ES-I3 (cell line): ENCODE data around the gene CAV1.

Experiments used
- H3K36me3 ChIP-seq: 2 replicates; pipeline ENCODE4 v1.6.1; 2013; ENCODE audit warnings: mild to moderate bottlenecking, low read length, control low read depth, moderate library complexity; ENCODE audit not compliant: insufficient read depth
- H3K4me1 ChIP-seq: 2 replicates; pipeline ENCODE4 v1.6.1; 2013; ENCODE audit warnings: mild to moderate bottlenecking, control low read depth, low read length; ENCODE audit not compliant: insufficient read depth
- H3K9ac ChIP-seq: 2 replicates; pipeline ENCODE4 v1.6.1; 2013; ENCODE audit warnings: low read depth, mild to moderate bottlenecking, low read length, moderate library complexity
- H3K9me3 ChIP-seq: 2 replicates; pipeline ENCODE4 v1.6.1; 2013; ENCODE audit warnings: mild to moderate bottlenecking, low read length, moderate library complexity; ENCODE audit not compliant: control insufficient read depth, insufficient read depth

Gene CAV1

DNA sequence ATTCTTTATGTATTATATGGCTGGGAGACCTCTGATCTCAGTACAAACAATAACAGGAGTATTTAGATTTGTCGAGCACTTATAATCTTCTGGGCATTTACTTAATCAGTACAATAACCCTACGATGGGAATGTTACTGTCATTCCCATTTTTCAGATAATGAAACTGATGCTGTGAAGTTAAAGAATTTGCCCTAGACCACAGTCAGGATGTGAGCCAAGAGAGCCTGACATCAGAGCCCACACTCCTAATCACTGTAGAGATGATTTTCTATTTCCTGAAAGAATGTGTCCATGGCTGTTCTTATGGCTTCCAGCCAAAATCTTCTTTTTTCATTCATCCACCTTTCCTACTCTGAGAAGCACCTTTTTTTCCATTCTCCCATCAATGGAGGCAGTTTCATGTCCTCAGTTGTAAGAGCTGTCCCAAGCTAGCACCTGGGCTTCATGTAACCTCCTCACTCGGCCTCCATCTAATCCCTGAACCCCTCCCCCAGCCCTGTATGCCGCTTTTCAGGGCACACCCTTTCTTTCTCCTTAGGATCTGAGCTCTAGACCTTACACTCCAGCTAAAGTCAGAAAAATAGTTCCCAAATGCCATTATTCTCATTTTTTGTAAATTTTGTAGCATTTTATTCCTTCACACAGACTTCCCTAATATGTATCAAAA lies 12.2 kb upstream of the CAV1 start:
- H3K4me1 ChIP-seq = peaks cover 29% of the 10 kb centered on the region
- H3K9me3 ChIP-seq = no peaks in the 10 kb centered on the region
- no peaks in the 10 kb centered on the region for H3K36me3 ChIP-seq
- H3K9ac ChIP-seq = no peak overlapping the region

DNA sequence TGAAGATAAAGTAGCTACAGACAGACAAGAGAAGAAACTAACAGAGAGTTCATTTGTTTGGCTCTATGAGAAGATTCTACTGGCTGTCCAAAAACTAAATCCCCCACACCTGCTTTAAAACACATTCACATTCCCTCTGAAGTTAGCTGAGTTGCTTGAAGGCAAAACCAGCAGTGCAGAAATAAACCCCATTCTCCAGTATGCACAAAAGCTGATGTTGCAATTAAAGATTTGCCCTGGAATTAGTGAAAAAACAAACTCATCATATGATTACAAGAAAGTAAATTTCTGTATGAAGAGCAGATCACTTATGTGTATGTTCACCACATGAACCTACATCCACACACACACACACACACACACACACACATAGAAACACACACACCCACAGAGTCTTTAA lies 9.3 kb upstream of the CAV1 start:
- no peak overlapping the region for H3K9ac ChIP-seq
- H3K9me3 ChIP-seq = no peaks in the 10 kb centered on the region
- H3K36me3 ChIP-seq = no peaks in the 10 kb centered on the region
- peaks cover 29% of the 10 kb centered on the region for H3K4me1 ChIP-seq

- Histone ChIP-seq H3K4me1 (peaks cover 35% of the 10 kb centered on the region), H3K36me3 (no peaks in the 10 kb centered on the region), H3K9me3 (no peaks in the 10 kb centered on the region), H3K9ac (no peak overlapping the region)
These were observed 8.5 kb upstream of the CAV1 start for GRCh38 chr7:116516324-116516723.

- Histone ChIP-seq H3K9ac (no peak overlapping the region), H3K4me1 (peaks cover 35% of the 10 kb centered on the region), H3K9me3 (no peaks in the 10 kb centered on the region), H3K36me3 (no peaks in the 10 kb centered on the region)
These were observed 7.2 kb upstream of the CAV1 start for GRCh38 chr7:116517626-116518025.

DNA sequence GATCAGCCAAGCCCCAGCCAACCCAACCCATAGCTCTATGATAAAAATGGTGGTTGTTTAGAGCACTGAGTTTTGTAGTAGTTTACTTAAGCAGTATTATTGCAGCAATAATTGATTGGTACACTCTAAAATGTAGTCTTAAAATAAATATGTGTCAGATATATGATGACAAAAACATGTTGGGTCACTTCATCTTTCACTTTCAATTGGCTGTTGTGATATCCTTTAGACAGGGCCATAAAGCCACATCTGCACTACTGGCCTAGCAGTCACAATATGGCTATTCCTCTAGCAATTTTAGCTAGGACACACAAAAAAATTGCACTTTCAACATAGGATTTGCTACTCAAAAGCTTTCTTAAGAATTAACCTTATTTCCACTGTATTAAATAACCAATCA lies 5.9 kb upstream of the CAV1 start:
- H3K36me3 ChIP-seq = no peaks in the 10 kb centered on the region
- H3K4me1 ChIP-seq = peaks cover 43% of the 10 kb centered on the region
- H3K9ac ChIP-seq = no peak overlapping the region
- H3K9me3 ChIP-seq = no peaks in the 10 kb centered on the region

GRCh38 chr7:116521046-116521664 lies 3.7 kb upstream of the CAV1 start:
- H3K4me1 ChIP-seq = peaks cover 27% of the 10 kb centered on the region
- H3K9ac ChIP-seq = no peak overlapping the region
- H3K9me3 ChIP-seq = no peaks in the 10 kb centered on the region
- no peaks in the 10 kb centered on the region for H3K36me3 ChIP-seq

DNA sequence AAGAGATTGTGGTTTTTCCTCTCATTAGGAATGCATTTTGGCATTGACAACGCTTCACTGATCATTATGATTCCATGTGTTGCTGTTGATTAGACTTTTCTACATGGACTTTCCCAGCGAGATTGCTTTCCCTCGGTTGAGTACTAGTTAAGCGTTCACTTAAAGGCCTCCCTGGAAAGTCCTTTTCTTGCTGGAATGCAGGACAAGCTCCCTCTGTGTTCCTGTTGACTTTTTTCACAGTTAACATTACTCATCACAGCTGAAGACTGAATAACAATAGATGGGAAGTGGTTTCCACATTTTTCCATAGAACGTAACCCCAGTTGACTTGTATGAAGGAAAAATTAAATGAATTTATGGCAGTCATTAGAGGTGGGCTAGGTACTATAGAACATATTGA lies 2.6 kb upstream of the CAV1 start:
- H3K4me1 ChIP-seq = peaks cover 29% of the 10 kb centered on the region
- H3K36me3 ChIP-seq = no peaks in the 10 kb centered on the region
- no peak overlapping the region for H3K9ac ChIP-seq
- H3K9me3 ChIP-seq = no peaks in the 10 kb centered on the region

DNA sequence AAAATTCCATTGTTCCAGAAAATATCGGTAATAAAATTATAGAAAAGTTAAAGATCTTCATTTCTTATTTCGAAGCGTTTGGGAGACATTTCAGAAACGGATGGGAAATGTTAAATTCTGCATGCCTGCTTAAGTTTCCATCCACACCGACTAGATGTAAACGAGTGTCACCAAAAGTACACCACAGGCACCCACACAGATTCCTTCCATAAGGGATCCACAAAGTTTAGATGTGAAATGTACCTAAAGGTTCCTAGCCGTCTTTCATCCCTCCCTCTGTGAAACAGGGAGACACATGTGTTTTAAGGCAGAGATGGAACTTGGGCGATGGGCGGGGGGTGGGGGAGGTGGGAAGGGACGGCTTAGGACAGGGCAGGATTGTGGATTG lies 621 bp upstream of the CAV1 start:
- Histone ChIP-seq H3K4me1 (peaks cover 42% of the 10 kb centered on the region), H3K9ac (peak overlapping the region; percentile 84), H3K36me3 (no peaks in the 10 kb centered on the region), H3K9me3 (no peaks in the 10 kb centered on the region)

GRCh38 chr7:116525298-116525912 lies 569 bp downstream of the CAV1 start:
- Histone ChIP-seq H3K9me3 (no peaks in the 10 kb centered on the region), H3K9ac (peak overlapping the region; percentile 84), H3K4me1 (peaks cover 42% of the 10 kb centered on the region), H3K36me3 (no peaks in the 10 kb centered on the region)

- H3K4me1 ChIP-seq = peaks cover 40% of the 10 kb centered on the region
- H3K9me3 ChIP-seq = no peaks in the 10 kb centered on the region
- no peaks in the 10 kb centered on the region for H3K36me3 ChIP-seq
- H3K9ac ChIP-seq = peak overlapping the region; percentile 84
These were observed 1.4 kb downstream of the CAV1 start for GRCh38 chr7:116525913-116526861.

- Histone ChIP-seq H3K4me1 (peaks cover 33% of the 10 kb centered on the region), H3K36me3 (no peaks in the 10 kb centered on the region), H3K9ac (peak overlapping the region; percentile 84), H3K9me3 (no peaks in the 10 kb centered on the region)
These were observed 2.1 kb downstream of the CAV1 start for GRCh38 chr7:116526897-116527296.

GRCh38 chr7:116527521-116527920 lies 2.7 kb downstream of the CAV1 start:
- Histone ChIP-seq H3K4me1 (peaks cover 28% of the 10 kb centered on the region), H3K36me3 (no peaks in the 10 kb centered on the region), H3K9me3 (no peaks in the 10 kb centered on the region), H3K9ac (peak overlapping the region; percentile 84)

DNA sequence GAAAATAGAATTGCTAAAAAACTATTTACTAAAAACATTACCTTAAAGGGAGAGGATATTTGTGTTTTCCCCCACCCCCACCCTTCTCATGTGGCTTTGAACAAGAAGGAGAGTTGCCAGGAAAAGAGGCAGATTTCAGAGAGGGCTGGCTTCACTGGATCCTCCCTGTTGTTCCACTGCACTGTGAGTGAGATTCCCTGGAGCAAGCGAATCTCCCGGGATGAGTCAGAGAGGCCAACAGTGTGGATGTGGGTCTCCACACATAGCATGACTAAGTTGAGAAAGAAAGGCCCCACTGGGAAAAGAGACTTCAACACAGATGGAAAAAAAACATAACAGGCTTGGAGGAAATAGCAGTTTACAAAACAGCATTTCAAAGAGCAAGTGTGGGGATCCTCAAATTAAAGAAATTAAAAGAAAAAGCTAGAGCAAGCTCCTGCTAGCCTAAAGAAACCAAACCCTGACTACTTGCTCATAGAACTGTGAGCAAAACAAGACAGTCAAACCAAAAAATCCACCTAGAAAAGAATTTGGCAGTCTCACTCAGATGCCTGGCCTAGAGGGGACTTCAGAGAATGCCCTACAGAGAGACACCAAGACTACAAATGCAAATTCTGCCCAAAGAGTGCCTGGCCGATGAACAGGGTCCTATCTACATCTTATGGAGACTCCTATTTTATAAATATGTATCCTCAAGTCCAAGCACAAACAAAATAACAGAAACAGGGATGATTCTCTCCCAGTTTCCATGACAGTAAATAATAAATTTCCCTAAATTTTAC lies 3.4 kb downstream of the CAV1 start:
- H3K9me3 ChIP-seq = no peaks in the 10 kb centered on the region
- H3K9ac ChIP-seq = peak overlapping the region; percentile 84; the same call in 1 of the 2 replicates
- peaks cover 26% of the 10 kb centered on the region for H3K4me1 ChIP-seq
- H3K36me3 ChIP-seq = no peaks in the 10 kb centered on the region

DNA sequence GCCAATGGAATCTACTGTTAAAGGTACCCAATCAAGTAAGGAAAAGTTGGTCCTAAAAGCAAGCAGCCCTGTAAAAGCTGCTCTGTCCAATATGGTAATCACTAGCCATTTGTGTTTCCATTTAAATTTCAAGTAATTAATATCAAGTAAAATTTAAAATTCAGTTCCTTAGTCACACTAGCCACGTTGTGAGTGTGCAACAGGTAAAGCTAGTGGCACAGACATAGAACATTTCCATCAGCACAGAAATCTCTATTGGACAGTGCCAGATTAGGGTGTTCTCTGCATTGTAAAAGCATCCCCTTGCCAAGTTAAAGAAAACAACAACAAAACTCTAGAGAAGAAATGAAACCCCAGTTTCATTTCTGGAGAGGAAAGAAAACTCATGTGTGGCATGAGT lies 4.4 kb downstream of the CAV1 start:
- no peaks in the 10 kb centered on the region for H3K36me3 ChIP-seq
- no peaks in the 10 kb centered on the region for H3K9me3 ChIP-seq
- no peak overlapping the region for H3K9ac ChIP-seq
- H3K4me1 ChIP-seq = peaks cover 18% of the 10 kb centered on the region
